NCI-H82 (cell line): ENCODE results near the gene CRPPA.
"Not testable (repeated sequence)": the region's sequence is repeated elsewhere in the genome, so short reads cannot be mapped to it uniquely, and the experiment has no call there.

ENCODE experiments used
- DNase-seq: peaks from one replicate; lab custom pipeline; 2025; lab: John Stamatoyannopoulos, UW

Gene CRPPA

DNA sequence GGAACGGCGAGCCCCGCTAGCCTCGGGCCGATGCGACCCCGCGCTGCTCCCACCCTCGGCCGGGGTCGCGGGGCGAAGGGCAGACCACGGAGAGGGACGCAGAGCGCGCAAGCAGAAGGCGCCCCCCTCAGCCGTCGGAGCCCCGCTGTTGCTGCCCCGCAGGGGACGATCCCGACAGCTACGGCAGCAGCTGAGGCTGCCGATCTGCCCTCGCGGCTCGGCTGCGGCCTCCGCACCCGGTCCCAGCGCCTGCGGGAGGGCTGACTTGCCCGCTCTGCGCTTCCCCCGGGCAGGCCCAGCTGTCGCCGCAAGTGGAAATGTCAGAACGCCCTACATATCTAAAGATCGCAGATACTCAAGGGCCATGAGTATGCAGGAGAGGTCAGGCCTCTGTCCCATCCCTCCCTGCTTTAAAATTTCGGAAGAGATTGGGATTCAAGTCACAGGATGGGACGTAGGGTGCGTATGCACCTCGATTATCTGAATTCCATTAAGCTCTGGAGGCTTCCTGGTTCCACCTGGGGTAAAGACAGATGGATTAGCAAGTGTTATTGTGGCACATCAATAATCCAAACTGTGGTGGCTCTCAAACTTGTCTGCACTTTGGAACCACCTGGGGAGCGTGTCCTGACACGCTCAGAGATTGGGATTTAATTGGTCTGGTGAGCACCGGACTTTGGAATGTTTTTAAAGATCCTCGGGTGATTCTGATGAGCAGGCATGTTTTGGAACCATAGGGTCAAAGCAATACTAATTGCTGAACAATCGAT is at the start of gene CRPPA:
CRPPA (minus strand) TSS at position 206 of the 770 bp plus-strand sequence. CDS start 216 bp downstream, outside the sequence.
- DNase-seq: peak; percentile 58

DNA sequence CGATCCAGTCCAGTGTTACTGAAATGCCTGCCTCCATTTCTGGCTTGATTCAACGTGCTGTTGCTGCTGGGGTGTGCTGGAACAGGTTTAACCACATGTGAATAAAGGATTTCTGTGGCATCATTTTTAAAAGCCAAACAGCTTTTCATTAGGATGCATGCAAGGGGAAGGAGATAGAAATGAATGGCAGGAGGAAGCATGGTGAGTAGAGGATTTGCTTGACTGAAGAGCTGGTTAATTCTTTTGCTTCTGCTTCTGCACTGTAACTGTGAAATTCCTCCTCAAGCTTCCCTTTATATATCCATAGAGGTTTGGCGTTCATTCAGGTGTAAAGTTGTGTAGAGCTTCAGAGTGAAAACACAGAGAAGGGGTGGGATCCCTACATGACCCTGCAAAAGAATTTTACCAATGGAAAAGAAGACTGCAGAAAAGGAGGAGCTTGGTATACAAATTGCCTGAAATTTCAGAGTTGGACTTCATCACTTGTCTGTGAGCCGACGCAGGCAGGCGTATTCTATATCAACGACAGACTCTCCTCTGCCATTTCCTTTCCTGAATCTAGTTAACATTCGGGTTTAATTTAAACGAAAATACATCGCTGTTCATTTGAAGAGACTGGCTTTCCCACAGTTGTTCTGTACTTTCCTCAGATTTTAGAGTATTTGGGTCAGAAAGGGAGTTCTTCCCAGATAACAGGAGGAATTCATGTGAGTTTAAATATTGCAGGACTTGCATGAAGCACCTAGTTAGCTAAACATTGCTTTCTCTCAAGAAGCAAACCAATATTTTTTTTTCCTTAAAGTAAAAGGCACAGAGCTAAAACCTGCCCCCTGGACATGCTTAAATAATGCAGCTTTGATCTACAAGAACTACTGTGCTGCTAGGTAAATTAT is 44.4 kb upstream of the CRPPA start, which contains the start of gene SOSTDC1:
SOSTDC1 (minus strand) TSS at position 270 of the 893 bp plus-strand sequence; CDS start at position 200, 70 bp downstream.
- DNase-seq: no peak

DNA sequence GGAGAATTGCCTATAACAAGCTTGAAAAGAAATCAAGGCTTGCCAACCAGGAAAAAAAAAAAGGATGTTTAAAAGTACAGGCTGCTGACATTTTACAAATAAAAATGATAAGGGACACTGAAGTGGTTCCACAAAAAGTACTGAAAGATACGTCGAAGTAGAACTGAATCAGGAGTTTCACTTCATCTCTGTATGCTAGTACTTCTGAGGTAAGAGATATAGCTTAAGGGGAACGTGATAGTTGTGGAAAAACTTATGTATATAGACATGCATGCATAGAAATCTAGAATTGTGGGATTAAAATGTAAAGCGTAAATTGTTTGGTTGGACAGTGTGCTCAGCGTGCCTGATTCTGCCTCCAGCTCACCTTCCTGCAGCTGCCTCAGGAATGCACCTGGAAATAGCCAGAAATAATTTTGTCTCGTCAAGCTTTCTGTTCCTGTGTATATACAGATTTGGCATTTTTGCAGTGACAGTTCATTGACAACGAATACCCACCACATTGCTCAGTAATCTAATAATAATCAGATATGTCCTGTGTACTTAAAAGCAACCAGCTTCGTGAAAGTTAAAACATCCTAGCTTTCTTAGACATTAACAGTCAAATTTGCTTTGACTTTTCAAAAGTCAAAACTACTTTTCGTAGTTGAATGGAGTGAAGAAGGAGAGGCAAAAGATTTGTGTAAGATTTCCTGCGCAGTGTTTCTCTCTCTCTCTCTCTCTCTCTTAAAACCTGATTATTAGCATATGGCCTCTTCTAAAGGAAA is 42.8 kb upstream of the CRPPA start:
- no peak for DNase-seq

DNA sequence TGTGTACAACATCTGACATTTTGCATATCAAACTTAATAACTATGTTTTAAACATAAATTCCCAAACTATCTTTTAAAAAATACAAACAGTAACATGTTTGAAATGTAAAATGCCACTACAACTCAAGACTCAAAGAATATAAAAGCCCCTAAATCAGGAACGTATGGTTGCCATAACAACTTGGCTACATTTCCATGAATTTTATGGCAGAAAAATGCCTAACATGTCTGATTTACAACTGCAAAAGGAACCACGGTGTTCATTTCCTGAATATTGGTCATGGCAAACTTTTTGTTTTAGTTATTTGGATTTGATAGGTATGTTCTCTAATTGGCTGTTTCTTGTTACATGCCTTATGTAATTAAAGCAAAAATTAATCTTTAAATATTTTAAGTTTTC is 42.2 kb upstream of the CRPPA start:
- no peak for DNase-seq

DNA sequence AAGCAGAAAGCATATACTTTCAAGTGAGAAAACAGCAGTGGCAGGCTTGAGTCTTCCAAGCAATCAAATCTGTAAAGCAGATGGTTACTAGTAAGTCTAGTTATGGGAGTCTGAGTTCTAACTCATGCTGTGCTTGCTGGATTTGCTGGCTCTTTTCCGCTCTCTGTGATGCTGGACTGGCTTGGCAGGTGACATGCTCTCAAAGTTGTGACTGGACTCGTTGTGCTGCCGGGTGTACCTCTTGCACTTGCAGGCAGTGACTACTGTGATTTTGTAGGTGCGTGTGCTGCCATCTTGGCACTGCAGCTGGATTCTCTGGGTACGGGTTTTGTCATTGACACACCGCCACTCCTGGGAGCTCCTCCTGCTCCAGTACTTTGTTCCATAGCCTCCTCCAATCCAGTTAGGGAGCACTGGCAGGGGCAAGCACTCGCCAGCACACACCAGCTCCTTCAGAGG is 41.1 kb upstream of the CRPPA start:
- no peak for DNase-seq

DNA sequence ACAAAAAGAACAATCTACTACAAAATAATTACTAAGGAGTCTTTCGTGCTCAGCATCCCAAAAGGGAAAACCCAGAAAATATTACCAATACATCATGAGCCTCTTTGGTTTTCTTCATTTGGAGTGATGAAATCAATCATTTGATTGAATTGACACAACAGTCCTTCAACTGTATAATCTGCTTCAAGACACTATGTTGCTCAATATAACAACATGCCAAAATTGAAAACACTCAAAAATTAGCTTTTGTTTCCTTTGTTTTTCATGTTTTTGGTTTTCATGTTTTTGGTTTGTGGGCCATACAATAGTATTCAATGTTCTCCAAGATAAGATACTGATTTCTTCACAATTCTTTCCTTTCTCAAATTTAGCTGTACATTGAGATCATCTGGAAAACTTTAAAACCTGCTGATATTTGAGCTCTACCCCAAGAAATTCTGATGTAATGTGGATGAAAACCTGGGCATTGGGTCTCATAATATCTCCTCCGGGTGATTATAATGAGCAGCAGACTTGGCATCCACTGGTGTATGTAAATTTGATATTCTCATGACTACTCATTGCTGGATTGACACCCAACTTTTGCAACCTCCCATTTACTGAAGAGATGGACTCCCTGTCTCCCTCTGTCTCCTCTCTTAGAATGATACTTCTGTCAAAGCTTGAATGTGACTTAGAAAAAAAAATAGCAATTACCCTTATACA is 39.6 kb upstream of the CRPPA start:
- no peak for DNase-seq

DNA sequence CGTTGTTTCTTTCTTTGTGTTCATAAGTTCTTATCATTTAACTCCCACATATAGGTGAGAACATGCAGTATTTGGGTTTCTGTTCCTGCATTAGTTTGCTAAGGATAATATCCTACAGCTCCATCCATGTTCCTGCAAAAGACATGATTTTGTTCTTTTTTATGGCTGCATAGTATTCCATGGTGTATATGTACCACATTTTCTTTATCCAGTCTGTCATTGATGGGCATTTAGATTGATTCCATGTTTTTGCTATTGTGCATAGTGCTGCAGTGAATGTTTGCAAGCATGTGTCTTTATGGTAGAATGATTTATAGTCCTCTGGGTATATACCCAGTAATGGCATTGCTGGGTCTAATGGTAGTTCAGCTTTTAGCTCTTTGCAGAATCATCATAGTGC is 35.0 kb upstream of the CRPPA start:
- DNase-seq: not testable (repeated sequence)

DNA sequence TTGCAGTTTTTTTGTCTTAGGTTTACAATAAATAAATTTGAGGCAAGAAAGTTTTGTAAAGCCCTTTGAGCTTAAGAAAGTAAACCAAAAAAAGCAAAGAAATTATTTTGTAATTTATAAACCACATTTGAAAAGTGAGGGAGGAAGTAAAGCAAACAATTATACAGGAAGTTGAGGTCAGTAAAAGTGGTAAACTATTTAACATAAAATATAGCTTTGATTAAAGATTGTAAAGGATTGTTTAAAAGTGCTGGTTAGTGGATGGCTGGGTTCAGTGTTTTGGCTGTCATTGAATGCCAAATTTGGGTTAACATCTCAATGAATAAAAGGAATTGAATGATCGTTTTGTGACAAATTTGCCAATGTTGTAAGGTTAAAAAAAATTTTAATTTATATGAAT is 34.3 kb upstream of the CRPPA start:
- DNase-seq: no peak

DNA sequence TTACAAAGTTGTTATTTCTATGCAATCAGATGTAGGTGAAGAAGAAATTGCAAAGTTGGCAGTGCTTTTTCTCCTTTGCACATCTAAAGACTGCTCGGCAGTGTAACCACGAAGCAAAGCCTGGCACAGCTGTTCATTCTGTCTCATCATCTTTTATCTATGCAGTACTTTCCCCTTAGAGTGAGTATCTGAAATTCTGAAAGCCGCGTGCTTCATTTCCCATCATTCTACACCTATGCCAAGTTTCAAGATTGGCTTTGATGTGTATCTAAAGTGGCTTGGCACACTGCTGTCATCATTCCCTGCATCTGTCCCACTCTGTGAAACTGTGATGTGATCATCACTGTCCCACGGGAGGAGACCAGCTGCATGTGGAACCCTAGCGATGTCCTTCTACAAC is 29.0 kb upstream of the CRPPA start:
- DNase-seq: no peak

DNA sequence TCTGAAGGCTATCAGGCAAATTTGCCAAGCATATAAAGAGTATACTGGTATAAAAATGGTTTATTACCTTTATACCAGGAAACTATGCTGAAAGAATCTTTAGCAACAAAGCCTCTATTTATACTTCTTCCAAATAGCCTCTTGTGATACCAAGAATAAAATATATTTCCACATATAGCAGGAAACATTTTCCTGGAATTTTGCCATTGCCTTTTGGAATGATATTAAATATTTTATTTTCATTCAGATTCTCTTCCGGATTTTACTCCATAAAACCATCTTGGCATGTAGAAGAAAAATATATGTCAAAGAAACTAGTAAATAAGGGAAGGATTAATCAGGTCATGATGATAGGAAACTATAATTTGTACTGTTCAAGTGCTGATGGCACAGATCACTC is 26.5 kb upstream of the CRPPA start:
- DNase-seq: no peak

DNA sequence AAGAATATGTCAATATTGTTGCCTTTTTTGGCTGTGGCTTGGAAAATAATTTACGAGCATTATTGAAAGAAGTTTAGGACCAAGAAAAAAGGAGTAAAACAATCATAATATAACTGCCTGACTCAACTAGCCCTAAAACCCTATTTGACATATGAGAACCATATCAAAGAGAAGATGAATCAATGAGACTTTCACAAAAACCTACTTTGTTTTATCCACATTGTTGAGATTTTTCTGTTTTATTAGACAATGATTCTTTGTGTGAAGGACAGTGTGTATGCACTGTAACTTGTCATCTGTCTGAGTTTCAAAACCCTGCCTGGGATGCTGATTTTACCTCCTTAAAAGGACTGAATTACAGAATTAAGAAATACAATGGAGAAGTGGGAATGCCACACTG is 25.2 kb upstream of the CRPPA start:
- DNase-seq: no peak

DNA sequence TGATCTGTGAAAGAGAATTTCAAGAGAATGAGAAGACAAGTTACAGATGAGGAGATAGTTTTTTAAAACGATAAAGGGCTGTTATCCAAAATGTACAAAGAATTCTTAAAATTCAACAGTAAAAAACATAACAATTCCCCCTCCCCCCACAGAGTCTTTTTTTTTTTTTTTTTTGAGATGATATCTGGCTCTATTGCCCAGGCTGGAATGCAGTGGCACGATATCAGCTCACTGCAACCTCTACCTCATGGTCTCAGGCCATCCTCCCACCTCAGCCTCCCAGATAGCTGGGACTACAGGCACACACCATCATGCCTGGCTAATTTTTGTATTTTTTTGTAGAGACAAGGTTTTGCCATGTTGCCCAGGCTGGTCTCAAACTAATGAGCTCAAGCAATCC is 22.5 kb upstream of the CRPPA start:
- DNase-seq: not testable (repeated sequence)

DNA sequence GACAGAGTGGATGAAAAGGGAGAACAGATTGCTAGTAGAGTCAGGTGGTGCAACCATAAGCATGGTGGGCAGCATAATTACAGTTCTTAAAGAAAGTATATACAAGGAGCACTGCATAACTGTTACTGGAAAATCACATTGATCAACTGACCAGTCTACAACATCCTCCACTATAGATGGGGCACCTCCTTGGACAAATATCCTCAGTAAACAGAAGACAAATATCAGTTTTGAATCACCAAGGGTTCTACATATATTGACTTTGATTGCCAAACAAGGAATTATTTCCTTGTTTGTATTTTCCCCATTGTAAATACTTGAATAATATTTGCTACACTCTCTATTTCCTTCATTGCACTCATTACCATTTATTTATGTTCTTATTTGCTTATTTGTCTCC is 17.6 kb upstream of the CRPPA start:
- DNase-seq: no peak

DNA sequence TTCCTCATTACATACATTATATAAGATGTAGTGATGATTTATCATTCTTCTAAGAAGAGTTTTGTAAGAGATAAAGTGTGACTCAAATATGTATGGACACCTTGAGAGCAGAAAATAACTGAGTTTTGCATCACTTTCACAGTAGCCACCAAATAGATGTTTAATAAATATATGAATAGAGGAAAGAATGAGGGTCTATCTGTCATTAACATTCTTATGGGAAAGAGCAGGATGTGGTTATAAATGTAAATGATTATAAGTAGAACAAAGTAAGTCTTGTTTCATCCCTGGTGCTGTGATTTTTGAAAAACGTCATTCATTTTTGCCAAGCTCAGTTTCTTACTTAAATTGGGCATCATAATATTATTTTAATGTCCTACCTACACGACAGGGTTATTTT is 15.0 kb upstream of the CRPPA start:
- no peak for DNase-seq

DNA sequence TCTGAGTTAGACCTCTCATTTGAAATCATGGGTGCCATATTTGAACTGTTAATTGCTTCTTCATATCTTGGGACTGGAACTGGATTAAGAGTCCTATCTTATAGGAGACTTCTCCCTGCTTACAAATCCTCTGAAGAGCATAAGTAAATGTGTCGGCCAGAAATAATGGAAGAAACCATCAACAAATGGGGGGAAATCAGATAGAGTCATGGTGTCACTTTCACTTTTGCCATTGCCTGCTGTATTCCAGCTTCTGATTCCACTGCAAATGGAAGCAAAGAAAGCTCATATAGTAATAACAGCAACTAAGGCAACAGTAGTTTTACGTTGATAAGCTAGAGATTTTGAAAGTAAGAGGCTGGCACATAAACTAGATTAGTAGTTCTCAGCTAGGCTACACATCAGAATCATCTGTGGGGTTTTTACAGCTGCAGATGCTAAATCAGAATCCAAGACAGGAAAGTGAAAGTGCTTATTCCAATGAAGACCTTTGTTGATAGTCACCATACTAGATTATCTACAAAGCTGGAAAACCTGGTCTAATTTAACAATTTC is 12.3 kb upstream of the CRPPA start:
- no peak for DNase-seq

DNA sequence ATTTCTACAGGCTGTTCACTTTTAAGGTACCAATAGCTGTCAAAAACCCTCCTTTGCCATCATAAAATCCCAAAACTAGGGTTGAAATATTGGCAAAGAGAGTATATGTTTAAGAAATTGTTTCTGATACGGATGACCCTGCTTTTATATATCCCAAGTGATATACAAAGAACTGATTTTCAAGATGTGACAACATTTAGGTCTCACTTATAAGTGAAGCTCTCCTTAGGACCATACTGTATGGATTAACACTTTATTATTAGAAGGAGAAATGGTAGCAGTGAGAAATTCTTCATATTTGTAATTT is 11.0 kb upstream of the CRPPA start:
- no peak for DNase-seq

DNA sequence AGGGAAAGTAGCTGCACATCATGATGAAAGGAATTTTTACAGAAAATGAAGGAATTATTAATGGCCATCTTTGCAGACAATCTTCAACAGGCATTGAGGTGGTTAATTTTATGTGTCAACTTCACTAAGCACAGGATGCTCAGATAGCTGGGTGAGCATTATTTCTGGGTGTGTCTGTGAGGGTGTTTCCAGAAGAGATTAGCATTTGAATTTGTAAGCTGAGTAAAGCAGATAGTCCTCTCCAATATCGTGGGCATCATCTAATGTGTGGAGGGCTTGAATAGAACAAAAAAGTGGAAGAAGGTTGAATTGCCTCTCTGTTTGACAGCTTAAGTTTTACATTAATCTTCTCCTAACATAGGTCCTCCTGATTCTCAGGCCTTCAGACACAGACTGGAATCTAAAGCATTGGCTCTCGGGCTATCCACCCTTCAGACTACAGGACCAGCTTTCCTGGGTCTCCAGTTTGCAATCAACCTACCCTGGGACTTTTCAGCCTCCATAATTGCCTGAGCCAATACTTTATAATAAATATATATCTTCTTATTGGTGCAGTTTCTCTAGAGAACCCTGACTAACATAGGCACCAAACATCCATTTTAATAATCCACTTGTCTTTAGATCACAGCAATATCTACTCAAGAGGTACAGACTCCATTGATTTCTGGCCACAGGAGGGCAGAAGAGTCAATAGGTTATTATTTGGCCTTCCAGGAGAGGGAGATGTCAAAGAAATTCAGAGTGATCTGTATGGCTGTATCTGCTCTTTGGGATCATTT is 10.5 kb upstream of the CRPPA start:
- DNase-seq: peak; percentile 68

DNA sequence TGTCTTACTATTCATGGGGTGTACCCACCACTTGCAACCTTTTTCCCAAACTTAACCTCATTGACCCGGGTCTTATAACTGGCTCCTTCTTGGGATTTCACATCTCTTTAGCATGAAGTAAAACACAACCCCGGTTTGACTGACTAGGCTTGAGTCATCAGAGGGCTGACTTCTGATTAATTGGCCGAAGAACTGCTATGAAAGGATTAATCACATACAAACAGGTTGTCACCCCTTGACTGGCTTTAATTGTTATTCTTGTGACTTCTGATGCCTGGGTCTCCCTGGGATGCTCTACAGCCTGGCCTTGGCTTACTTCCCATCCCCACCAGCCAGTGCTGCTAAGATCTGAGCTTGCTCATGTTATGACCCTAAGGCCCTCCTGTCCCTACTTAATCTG is 8.8 kb upstream of the CRPPA start:
- no peak for DNase-seq

DNA sequence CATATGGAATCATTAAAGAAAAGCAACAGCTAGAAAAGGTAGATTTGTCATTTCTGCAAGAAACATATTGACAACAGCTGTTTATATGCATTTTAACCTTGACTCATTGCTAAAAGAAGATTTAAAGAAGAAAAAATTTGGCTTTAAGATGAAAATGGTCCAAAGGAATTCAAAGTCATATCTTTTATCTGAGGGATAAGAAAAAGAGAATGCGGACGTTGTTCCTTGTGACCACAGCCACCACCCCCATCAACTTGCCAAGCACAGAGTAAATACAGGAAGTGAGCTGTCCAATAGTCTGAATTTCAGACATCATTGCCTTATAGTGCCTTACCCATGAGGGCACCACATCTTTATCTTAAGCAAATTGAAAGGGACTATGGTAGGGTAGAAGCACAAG is 7.3 kb upstream of the CRPPA start:
- DNase-seq: no peak

DNA sequence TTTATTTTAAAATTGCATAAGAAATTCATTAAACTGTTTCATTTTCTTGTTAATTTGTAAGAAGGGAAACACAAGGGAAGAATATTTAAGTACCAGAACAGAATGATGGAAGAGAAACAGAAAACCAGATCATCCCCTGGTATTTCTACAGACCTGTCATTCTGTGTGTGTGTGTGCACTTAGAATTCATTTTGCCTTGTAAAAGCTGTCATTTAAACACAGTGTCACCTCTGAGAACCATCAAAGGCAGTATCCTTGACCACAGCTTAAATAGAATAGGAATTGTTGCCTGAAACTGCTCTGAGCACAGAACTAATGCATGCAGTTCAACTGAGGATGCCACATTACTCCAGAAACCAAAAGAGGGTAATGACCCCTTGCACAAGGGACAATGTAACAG is 6.8 kb upstream of the CRPPA start:
- DNase-seq: no peak

DNA sequence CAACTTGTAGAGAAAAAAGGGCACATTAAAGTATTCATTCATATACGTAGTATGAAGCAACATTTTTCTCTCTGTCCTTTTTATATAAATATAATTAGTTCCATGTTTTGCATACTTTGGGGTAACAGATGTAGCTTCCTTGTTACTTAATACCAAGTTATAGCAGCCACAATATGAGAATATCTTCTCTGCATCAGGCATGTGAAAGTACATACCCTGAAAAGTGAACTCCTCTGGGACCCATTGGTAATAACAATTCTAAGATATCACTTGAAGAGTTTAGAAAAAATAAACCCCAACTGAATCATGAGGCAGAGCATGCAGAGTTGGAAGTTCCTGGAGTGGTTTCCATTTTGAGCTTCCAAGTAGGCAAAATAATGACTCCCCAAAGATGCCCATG is 2.4 kb upstream of the CRPPA start:
- no peak for DNase-seq
